Mucosa of stomach (tissue), 1 donor: ENCODE data around the gene AGBL4.

Source experiments
- H3K27me3 ChIP-seq: one replicate; pipeline ENCODE4 v1.7.0; 2013; ENCODE audit warnings: mild to moderate bottlenecking, low read length; ENCODE audit not compliant: control insufficient read depth, insufficient read depth
- H3K36me3 ChIP-seq: one replicate; pipeline ENCODE4 v1.7.0; 2013; ENCODE audit warnings: low read length; ENCODE audit not compliant: control insufficient read depth, insufficient read depth
- H3K4me1 ChIP-seq: one replicate; pipeline ENCODE4 v1.7.0; 2013; ENCODE audit warnings: mild to moderate bottlenecking, low read length; ENCODE audit not compliant: control insufficient read depth, insufficient read depth
- H3K4me3 ChIP-seq: one replicate; pipeline ENCODE4 v1.7.0; 2013; ENCODE audit warnings: low read length
- H3K9ac ChIP-seq: one replicate; pipeline ENCODE4 v1.7.0; 2013; ENCODE audit warnings: mild to moderate bottlenecking, low read length, moderate library complexity
- H3K9me3 ChIP-seq: one replicate; pipeline ENCODE4 v1.7.0; 2013; ENCODE audit warnings: mild to moderate bottlenecking, low read length, moderate library complexity; ENCODE audit not compliant: control insufficient read depth
- donor health status: Pancreatic carcinoma.

AGBL4 gene

GRCh38 chr1:48887796-48888195 is 1136.0 kb downstream of the AGBL4 start:
- Histone ChIP-seq H3K27me3 (no peaks in the 10 kb centered on the region), H3K4me1 (no peaks in the 10 kb centered on the region), H3K9me3 (no peaks in the 10 kb centered on the region), H3K9ac (no peak overlapping the region), H3K4me3 (no peak overlapping the region), H3K36me3 (no peaks in the 10 kb centered on the region)

DNA sequence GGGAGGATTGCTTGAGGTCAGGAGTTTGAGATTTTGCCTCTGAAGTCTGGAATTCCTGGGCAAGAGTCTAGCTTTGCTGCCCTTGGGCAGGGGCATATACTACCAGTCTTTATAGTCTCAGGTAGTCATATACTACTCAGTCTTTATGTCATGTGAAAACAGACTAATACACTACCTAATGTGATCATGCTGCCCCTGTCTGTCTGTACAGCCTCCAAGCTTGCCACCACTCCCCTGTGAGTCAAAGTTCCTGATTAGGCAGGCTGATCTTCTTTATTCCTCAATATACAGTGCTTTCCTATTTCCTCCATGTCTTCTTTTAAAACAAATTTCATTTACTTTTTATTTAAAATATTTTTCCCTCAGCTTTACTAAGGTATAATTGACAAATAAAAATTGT is 1141.7 kb downstream of the AGBL4 start:
- H3K27me3 ChIP-seq = no peaks in the 10 kb centered on the region
- no peaks in the 10 kb centered on the region for H3K4me1 ChIP-seq
- H3K36me3 ChIP-seq = no peaks in the 10 kb centered on the region
- no peak overlapping the region for H3K4me3 ChIP-seq
- H3K9ac ChIP-seq = no peak overlapping the region
- no peaks in the 10 kb centered on the region for H3K9me3 ChIP-seq

DNA sequence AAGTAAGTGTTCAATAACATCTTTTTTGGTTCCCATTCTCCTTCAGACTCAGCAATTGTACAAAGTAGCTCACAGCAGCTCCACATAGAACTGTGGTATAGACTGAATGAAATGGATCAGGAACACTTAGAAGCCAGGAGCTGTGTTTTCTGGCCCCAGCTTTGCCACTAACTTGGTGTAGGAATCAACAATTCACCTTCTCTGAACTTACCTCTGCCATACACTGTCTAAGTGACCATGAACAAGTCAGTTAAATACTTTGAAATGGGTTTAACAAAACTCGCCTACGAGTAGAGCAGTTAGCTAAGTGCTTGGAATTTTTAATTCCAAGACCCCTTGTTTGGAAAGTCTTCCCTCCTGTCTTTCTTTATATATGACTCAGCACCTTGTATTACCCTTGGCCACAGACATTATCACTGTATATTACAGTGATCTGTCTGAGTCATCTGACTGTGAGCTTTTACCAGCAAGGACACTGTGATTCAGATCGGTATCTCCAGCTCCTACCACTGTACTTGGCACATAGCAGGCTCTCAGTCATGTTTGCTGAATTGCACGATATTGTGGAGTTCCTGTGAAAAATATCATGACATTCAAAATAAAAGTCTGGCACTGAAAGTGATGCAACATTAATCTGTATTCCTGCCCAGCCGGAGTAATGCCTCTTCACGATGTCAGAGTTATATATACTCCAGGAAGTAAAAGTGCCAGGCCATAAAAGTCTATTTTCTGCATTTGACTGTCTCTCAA is 1145.4 kb downstream of the AGBL4 start:
- Histone ChIP-seq H3K27me3 (no peaks in the 10 kb centered on the region), H3K9ac (no peak overlapping the region), H3K9me3 (no peaks in the 10 kb centered on the region), H3K36me3 (no peaks in the 10 kb centered on the region), H3K4me3 (no peak overlapping the region), H3K4me1 (no peaks in the 10 kb centered on the region)

GRCh38 chr1:48876330-48876785 is 1147.4 kb downstream of the AGBL4 start:
- H3K4me3 ChIP-seq = no peak overlapping the region
- no peaks in the 10 kb centered on the region for H3K4me1 ChIP-seq
- H3K27me3 ChIP-seq = no peaks in the 10 kb centered on the region
- H3K9me3 ChIP-seq = no peaks in the 10 kb centered on the region
- H3K36me3 ChIP-seq = no peaks in the 10 kb centered on the region
- H3K9ac ChIP-seq = no peak overlapping the region

GRCh38 chr1:48875552-48876329 is 1148.0 kb downstream of the AGBL4 start:
- H3K27me3 ChIP-seq = no peaks in the 10 kb centered on the region
- H3K4me1 ChIP-seq = no peaks in the 10 kb centered on the region
- H3K9ac ChIP-seq = no peak overlapping the region
- no peaks in the 10 kb centered on the region for H3K36me3 ChIP-seq
- no peak overlapping the region for H3K4me3 ChIP-seq
- no peaks in the 10 kb centered on the region for H3K9me3 ChIP-seq

- H3K27me3 ChIP-seq = no peaks in the 10 kb centered on the region
- no peaks in the 10 kb centered on the region for H3K9me3 ChIP-seq
- H3K4me1 ChIP-seq = no peaks in the 10 kb centered on the region
- no peak overlapping the region for H3K9ac ChIP-seq
- no peaks in the 10 kb centered on the region for H3K36me3 ChIP-seq
- no peak overlapping the region for H3K4me3 ChIP-seq
These were observed 1149.8 kb downstream of the AGBL4 start for GRCh38 chr1:48873944-48874343.

DNA sequence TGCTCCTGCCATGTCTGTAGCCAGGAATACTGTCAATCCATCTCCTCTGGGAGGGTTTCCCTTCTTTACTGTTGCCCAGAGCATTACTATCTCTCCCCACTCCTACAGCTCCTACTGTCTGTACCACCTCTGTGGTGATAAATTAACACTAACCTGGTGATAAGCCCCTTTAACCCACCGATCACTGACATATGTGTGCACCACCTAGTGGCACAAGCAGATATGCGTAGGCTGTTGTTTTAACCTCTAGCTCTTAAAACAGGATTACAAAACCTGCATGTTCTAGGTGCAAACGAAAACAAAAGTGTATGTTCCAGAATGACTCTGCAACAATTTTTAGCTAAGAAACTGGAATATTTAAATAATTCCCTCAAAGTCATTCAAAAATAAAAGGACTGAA is 1153.2 kb downstream of the AGBL4 start:
- Histone ChIP-seq H3K4me1 (no peaks in the 10 kb centered on the region), H3K9me3 (no peaks in the 10 kb centered on the region), H3K36me3 (no peaks in the 10 kb centered on the region), H3K27me3 (no peaks in the 10 kb centered on the region), H3K9ac (no peak overlapping the region), H3K4me3 (no peak overlapping the region)

GRCh38 chr1:48869116-48869893 is 1154.4 kb downstream of the AGBL4 start:
- no peaks in the 10 kb centered on the region for H3K4me1 ChIP-seq
- H3K9ac ChIP-seq = no peak overlapping the region
- H3K36me3 ChIP-seq = no peaks in the 10 kb centered on the region
- H3K4me3 ChIP-seq = no peak overlapping the region
- H3K27me3 ChIP-seq = no peaks in the 10 kb centered on the region
- H3K9me3 ChIP-seq = no peaks in the 10 kb centered on the region

DNA sequence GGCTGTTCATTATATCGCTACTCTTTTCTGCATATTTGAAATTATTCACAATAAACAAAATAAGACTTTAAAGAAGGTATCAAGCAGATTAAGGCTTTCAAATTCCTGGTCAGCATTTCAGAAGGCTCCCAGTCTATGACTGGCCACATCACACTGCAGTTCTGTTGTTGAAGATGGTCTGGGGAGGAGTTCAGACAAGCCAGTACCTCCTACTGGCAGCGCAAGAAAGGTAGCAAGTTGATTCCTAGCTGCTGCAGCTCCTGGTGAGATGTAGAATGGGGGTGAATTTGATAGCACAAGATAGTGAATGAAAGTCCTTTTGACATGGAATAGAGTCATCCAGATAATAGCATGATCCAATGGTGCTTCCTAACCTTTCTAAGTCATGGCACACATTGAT is 1158.8 kb downstream of the AGBL4 start:
- H3K27me3 ChIP-seq = no peaks in the 10 kb centered on the region
- H3K4me3 ChIP-seq = no peak overlapping the region
- H3K4me1 ChIP-seq = no peaks in the 10 kb centered on the region
- H3K9me3 ChIP-seq = no peaks in the 10 kb centered on the region
- H3K36me3 ChIP-seq = no peaks in the 10 kb centered on the region
- no peak overlapping the region for H3K9ac ChIP-seq

DNA sequence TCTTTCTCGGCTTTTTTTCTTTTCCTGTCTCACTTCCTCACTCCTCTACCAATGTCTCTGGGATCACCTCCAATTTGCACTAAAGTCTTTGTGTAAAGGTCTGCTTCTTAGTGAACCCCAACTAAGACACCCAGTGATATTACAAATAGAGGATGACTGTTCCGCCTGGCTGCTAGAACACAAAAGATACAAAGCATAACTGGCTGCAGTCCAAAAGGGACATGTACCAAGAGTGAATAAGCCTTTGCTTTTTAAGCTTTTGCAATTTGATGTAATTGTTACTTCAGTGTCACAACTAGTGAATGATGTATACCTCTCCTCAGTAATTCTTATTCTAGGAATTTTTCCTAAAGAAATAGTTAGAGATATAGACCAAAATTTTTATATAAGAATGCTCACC is 1164.3 kb downstream of the AGBL4 start:
- Histone ChIP-seq H3K4me1 (no peaks in the 10 kb centered on the region), H3K9me3 (no peaks in the 10 kb centered on the region), H3K9ac (no peak overlapping the region), H3K36me3 (no peaks in the 10 kb centered on the region), H3K4me3 (no peak overlapping the region), H3K27me3 (no peaks in the 10 kb centered on the region)

DNA sequence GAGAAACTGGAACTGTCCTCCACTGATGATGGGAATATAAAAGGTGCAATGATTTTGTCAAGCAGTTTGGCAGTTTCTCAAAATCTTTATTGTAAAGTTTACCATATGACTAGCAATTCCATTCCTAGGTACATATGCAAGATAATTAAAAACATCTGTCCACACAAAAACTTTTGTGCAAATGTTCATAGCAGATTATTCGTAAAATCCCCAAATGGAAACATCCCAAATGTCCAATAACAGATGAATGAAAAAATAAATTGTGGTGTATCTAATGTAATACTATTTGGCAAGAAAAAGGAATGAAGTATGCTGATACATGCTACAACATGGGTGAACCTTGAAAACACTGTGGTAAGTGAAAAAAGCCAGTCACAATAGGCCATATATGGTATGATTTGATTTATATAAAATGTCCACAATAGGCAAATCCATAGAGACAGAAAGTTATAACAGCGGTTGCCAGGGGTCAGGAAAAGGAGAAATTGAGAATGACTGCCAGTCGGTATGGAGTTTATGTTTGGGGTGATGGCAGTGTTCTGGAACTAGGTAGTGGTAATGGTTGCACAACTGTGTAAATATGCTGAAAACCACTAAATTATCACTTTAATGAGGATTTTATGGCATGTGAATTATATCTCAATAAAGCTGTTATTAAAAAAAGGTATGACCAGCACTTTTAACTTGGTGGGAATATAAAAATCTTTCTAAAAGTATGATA is 1165.4 kb downstream of the AGBL4 start:
- H3K4me3 ChIP-seq = no peak overlapping the region
- no peaks in the 10 kb centered on the region for H3K9me3 ChIP-seq
- no peaks in the 10 kb centered on the region for H3K4me1 ChIP-seq
- H3K27me3 ChIP-seq = no peaks in the 10 kb centered on the region
- H3K9ac ChIP-seq = no peak overlapping the region
- H3K36me3 ChIP-seq = no peaks in the 10 kb centered on the region
